HepG2 (cell line): ENCODE results near the gene OR6F1. TPM values are rescaled to one million over a fixed set of nuclear protein-coding genes. Genes with fewer than 3 reads are reported as not detected.

Source experiments
- ATAC-seq: fragments of 200-7000 bp; cut with Tn5 transposase; 3 replicates; pipeline ENCODE4 v1.9.1; 2020; ENCODE audit warnings: mild to moderate bottlenecking, moderate library complexity
- Bru-seq: library from RNA; stranded (reverse); fragments of 400-500 nt; gene quantifications from one replicate; lab custom pipeline; 2021; lab: Mats Ljungman, UMichigan
- BruChase-seq, 2 experiments: library from RNA; stranded (reverse); fragments of 400-500 nt; gene quantifications; one replicate each; lab custom pipeline; 2021; lab: Mats Ljungman, UMichigan
- BruUV-seq: library from RNA; stranded (reverse); fragments of 400-500 nt; replicated peaks from 2 replicates; lab custom pipeline; 2021; lab: Mats Ljungman, UMichigan
- CTCF ChIA-PET: fragments of 300-600 bp; formaldehyde crosslinking; extraction: SDS; loops from one replicate; lab custom pipeline; 2021; ENCODE audit warnings: low total read pairs, inconsistent platforms, low intra/inter-chr PET ratio; lab: Yijun Ruan, JAX
- POLR2A ChIA-PET: fragments of 350-600 bp; sonication (Branson Sonifier 250); formaldehyde crosslinking; loops from one replicate; lab custom pipeline; 2020; ENCODE audit warnings: antibody characterized with exemption, inconsistent platforms; lab: Yijun Ruan, JAX
- DNase-seq: peaks from one replicate; pipeline ENCODE4 v3.0.0-alpha.2; 2015; ENCODE audit warnings: low spot score
- FAIRE-seq: peaks from 3 replicates; lab custom pipeline; 2011; peaks lifted over from hg19 to GRCh38; lab: Jason Lieb, UNC
- H2AFZ ChIP-seq: one replicate; pipeline ENCODE4 v1.6.1; 2011; ENCODE audit warnings: low read length, inconsistent platforms
- H3K27ac ChIP-seq: fragments of 300-600 bp; 3 replicates; pipeline ENCODE4 v1.8.0; 2011; ENCODE audit warnings: mixed run types, mild to moderate bottlenecking, mixed read lengths, low read length, inconsistent platforms; ENCODE audit not compliant: insufficient read depth; ENCODE audit errors: extremely low read length
- H3K27me3 ChIP-seq, 2 experiments: fragments of 200-600 bp in 1 of 2; 2 replicates in 1 of 2; 3 replicates in 1 of 2; pipeline versions ENCODE4 v1.6.0 to v1.8.0; 2011; ENCODE audit warnings: low read length in 2 of 2, mild to moderate bottlenecking in 2 of 2, moderate library complexity in 2 of 2, inconsistent platforms in 1 of 2; ENCODE audit not compliant: insufficient read depth in 2 of 2, control insufficient read depth in 1 of 2
- H3K36me3 ChIP-seq, 2 experiments: fragments of 200-600 bp in 1 of 2; replicated peaks in 1 of 2; 2 replicates in 1 of 2; 3 replicates in 1 of 2; pipeline versions ENCODE4 v1.5.1 to v1.8.0; 2011; ENCODE audit warnings: low read length in 2 of 2, inconsistent platforms in 1 of 2; ENCODE audit not compliant: insufficient read depth in 2 of 2, control insufficient read depth in 1 of 2
- H3K4me1 ChIP-seq: 2 replicates; pipeline ENCODE4 v1.5.1; 2012; ENCODE audit warnings: low read length, inconsistent platforms; ENCODE audit not compliant: insufficient read depth
- H3K4me2 ChIP-seq: 2 replicates; pipeline ENCODE4 v1.6.0; 2011; ENCODE audit warnings: low read depth, low read length, inconsistent platforms
- H3K4me3 ChIP-seq, 3 experiments: fragments of 200-600 bp in 1 of 3; sonication (generic), shearing (Covaris generic) in 1 of 3; replicated peaks in 1 of 3; 2 replicates each; pipeline ENCODE4 v1.5.1; 2011 to 2016; ENCODE audit warnings: low read length in 3 of 3, inconsistent platforms in 2 of 3, low read depth in 2 of 3, mild to moderate bottlenecking in 2 of 3, control low read depth in 1 of 3, mixed read lengths in 1 of 3; ENCODE audit not compliant: insufficient read depth in 1 of 3
- H3K79me2 ChIP-seq: one replicate; pipeline ENCODE4 v1.6.1; 2011; ENCODE audit warnings: low read length, inconsistent platforms; ENCODE audit not compliant: insufficient read depth
- H3K9ac ChIP-seq: 2 replicates; pipeline ENCODE4 v1.6.0; 2011; ENCODE audit warnings: mild to moderate bottlenecking, low read depth, low read length, inconsistent platforms; ENCODE audit not compliant: insufficient read depth
- H3K9me3 ChIP-seq: 2 replicates; pipeline ENCODE4 v1.5.1; 2012; ENCODE audit warnings: mild to moderate bottlenecking, low read length
- H4K20me1 ChIP-seq: 2 replicates; pipeline ENCODE4 v1.6.0; 2011; ENCODE audit warnings: inconsistent platforms, mild to moderate bottlenecking, low read length, moderate library complexity; ENCODE audit not compliant: insufficient read depth
- CHD4 ChIP-seq: fragments of 200-600 bp; sonication (generic); IDR thresholded peaks from 2 replicates; pipeline ENCODE4 v1.7.0; 2017; ENCODE audit warnings: mild to moderate bottlenecking, low read length, borderline replicate concordance
- TP53 ChIP-seq: sonication (generic); formaldehyde crosslinking; conservative IDR thresholded peaks from 2 replicates; pipeline ENCODE4 v1.4.0; 2020; ENCODE audit warnings: missing genetic modification reagents
- ZNF510 ChIP-seq: sonication (generic); formaldehyde crosslinking; IDR thresholded peaks from 2 replicates; pipeline ENCODE4 v1.4.0; 2020; ENCODE audit warnings: low read depth, mild to moderate bottlenecking, missing genetic modification reagents
- ZNF720 ChIP-seq: sonication (generic); formaldehyde crosslinking; IDR thresholded peaks from 2 replicates; pipeline ENCODE4 v1.4.0; 2020; ENCODE audit warnings: missing genetic modification reagents
- WGBS: methylation state at CpG from one replicate; pipeline ENCODE4 v1.1.6; 2017; ENCODE audit warnings: low lambda C conversion rate; 5-methylcytosine and 5-hydroxymethylcytosine counted together
- in situ Hi-C: cut with HindIII; loops from 2 replicates; pipeline ENCODE4 v1.10.0; 2017; ENCODE audit warnings: low pct_unique_long_range_greater_than_20kb; ENCODE audit not compliant: extremely low pct_ligation_motif_present
- intact Hi-C: fragments of 100-400 bp; cut with micrococcal nuclease; formaldehyde crosslinking; loops from one replicate; pipeline ENCODE4 v1.10.0; 2022; ENCODE audit not compliant: unreplicated experiment
- long read RNA-seq, 2 experiments: library from RNA in 1 of 2; library from polyadenylated mRNA in 1 of 2; stranded (forward) in 1 of 2; unstranded in 1 of 2; transcript quantifications; one replicate each; pipeline ENCODE4 v2.0.0, GENCODE V29; 2019 to 2022
- polyA minus RNA-seq, 3 experiments: library from RNA; depleted of rRNA, polyadenylated mRNA; stranded (reverse); fragments of >200 nt; gene quantifications; 2 replicates each; pipeline ENCODE4 v1.2.3, GENCODE V29; 2011; ENCODE audit warnings: low replicate concordance in 1 of 3
- polyA plus RNA-seq, 8 experiments: library from polyadenylated mRNA; depleted of rRNA in 3 of 8; stranded (reverse) in 7 of 8; unstranded in 1 of 8; fragments of >200 nt; fragmentation: Illumina TruSeq in 4 of 8; extraction: Trizol in 4 of 8; gene quantifications; 2 replicates each; pipeline versions ENCODE4 v1.2.1 to v1.2.3, GENCODE V29; 2011 to 2016; ENCODE audit warnings: low read depth in 4 of 8, missing spikeins in 1 of 8, mixed read lengths in 1 of 8; ENCODE audit not compliant: insufficient read depth in 1 of 8
- total RNA-seq, 5 experiments: library from RNA; depleted of rRNA; stranded (reverse); fragments of >200 nt; fragmentation: Illumina TruSeq; extraction: Trizol; gene quantifications; 2 replicates each; pipeline ENCODE4 v1.2.3, GENCODE V29; 2016; ENCODE audit warnings: low read depth in 1 of 5
- TF ChIP-seq, protein P1 (sequence below), 2 experiments: sonication (generic) in 1 of 2; formaldehyde crosslinking in 1 of 2; IDR thresholded peaks; 2 replicates each; pipeline versions ENCODE4 v1.6.1 to v1.9.0; 2014 to 2022; ENCODE audit warnings: antibody characterized with exemption in 1 of 2, borderline replicate concordance in 1 of 2, inconsistent platforms in 1 of 2, low read depth in 1 of 2, missing genetic modification reagents in 1 of 2

Gene OR6F1
- total RNA-seq (2016; rRNA removed; fragmentation: Illumina TruSeq; extraction: Trizol) (not detected in 2 replicates), polyA plus RNA-seq (2011; rRNA removed) (not detected in 2 replicates), polyA minus RNA-seq (2011; rRNA and poly(A)+ RNA removed; ENCODE audit: low replicate concordance) (not detected in 2 replicates), Bru-seq, nascent RNA (not detected), BruChase-seq, experiment 1, labeled RNA remaining after a 6-hour chase (not detected), BruChase-seq, experiment 2, labeled RNA remaining after a 2-hour chase (not detected)
- total RNA-seq (2016; cell fraction: cytosol; rRNA removed; fragmentation: Illumina TruSeq; extraction: Trizol; ENCODE audit: low read depth): not detected in 2 replicates
- not detected in 2 replicates for total RNA-seq (2016; cell fraction: insoluble cytoplasmic fraction; rRNA removed; fragmentation: Illumina TruSeq; extraction: Trizol)
- total RNA-seq (2016; cell fraction: membrane; rRNA removed; fragmentation: Illumina TruSeq; extraction: Trizol): not detected in 2 replicates
- not detected in 2 replicates for total RNA-seq (2016; cell fraction: nucleus; rRNA removed; fragmentation: Illumina TruSeq; extraction: Trizol)
- not detected in 2 replicates for polyA plus RNA-seq (2011; cell fraction: cytosol; rRNA removed)
- not detected in 2 replicates for polyA plus RNA-seq (2011; cell fraction: nucleus; rRNA removed)
- not detected in 2 replicates for polyA plus RNA-seq (2012)
- not detected in 2 replicates for polyA plus RNA-seq (2016; cell fraction: cytosol; fragmentation: Illumina TruSeq; extraction: Trizol; ENCODE audit: low read depth)
- polyA plus RNA-seq (2016; cell fraction: insoluble cytoplasmic fraction; fragmentation: Illumina TruSeq; extraction: Trizol; ENCODE audit: low read depth): not detected in 2 replicates
- not detected in 2 replicates for polyA plus RNA-seq (2016; cell fraction: membrane; fragmentation: Illumina TruSeq; extraction: Trizol; ENCODE audit: low read depth)
- polyA plus RNA-seq (2016; cell fraction: nucleus; fragmentation: Illumina TruSeq; extraction: Trizol; ENCODE audit: insufficient read depth, low read depth): not detected in 2 replicates
- polyA minus RNA-seq (2011; cell fraction: cytosol; rRNA and poly(A)+ RNA removed): not detected in 2 replicates
- not detected in 2 replicates for polyA minus RNA-seq (2011; cell fraction: nucleus; rRNA and poly(A)+ RNA removed)
- long read RNA-seq, experiment 1: 0 reads
- long read RNA-seq, experiment 2: 0 reads

DNA sequence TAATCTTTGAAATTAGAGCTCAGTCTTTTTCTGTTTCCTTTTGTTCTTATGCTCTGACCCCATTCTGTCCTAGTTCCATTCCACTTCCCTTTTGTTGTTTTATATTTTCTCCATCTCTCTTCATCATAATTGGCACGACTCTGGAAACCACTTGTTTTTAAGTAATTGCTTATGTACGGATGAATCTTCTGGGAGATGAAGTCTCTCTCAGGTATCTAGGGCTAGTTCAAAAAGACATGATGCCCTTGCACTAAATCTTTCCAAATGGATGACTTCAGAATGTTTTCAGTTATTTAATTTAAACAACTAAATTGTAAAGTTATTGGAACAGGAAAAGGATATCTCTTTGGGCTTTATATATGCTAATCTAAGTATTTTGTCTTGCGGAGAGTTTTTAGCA is at the start of gene OR6F1:
TSS of gene OR6F1 (minus strand) at position 101 of the 400 bp plus-strand sequence. CDS start 3,891 bp downstream, outside the sequence.
- H4K20me1 ChIP-seq: no peaks in the 10 kb centered on the region
- in situ Hi-C loops (no loop called here), intact Hi-C loops (no loop called here)
- H3K4me1 ChIP-seq: no peaks in the 10 kb centered on the region
- H3K4me3 ChIP-seq: no peak within 1 kb of the TSS
- H3K79me2 ChIP-seq: no peaks in the 10 kb centered on the region
- H3K9me3 ChIP-seq: peaks cover 67% of the 10 kb centered on the region
- H3K27me3 ChIP-seq: no peaks in the 10 kb centered on the region
- WGBS: 31% methylated on average over 3 of the region's 3 CpGs
- TF ChIP-seq, protein P1, sequence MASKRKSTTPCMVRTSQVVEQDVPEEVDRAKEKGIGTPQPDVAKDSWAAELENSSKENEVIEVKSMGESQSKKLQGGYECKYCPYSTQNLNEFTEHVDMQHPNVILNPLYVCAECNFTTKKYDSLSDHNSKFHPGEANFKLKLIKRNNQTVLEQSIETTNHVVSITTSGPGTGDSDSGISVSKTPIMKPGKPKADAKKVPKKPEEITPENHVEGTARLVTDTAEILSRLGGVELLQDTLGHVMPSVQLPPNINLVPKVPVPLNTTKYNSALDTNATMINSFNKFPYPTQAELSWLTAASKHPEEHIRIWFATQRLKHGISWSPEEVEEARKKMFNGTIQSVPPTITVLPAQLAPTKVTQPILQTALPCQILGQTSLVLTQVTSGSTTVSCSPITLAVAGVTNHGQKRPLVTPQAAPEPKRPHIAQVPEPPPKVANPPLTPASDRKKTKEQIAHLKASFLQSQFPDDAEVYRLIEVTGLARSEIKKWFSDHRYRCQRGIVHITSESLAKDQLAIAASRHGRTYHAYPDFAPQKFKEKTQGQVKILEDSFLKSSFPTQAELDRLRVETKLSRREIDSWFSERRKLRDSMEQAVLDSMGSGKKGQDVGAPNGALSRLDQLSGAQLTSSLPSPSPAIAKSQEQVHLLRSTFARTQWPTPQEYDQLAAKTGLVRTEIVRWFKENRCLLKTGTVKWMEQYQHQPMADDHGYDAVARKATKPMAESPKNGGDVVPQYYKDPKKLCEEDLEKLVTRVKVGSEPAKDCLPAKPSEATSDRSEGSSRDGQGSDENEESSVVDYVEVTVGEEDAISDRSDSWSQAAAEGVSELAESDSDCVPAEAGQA (IDR thresholded peaks at IDR 0.05; ENCODE audit: low read depth): no peak
- TF ChIP-seq, protein P1 (CRISPR knock-in tag; IDR thresholded peaks at IDR 0.05; ENCODE audit: borderline replicate concordance): no peak
- TF ChIP-seq ZNF510 (CRISPR knock-in tag): no peak
- no peak for TF ChIP-seq ZNF720 (CRISPR knock-in tag)
- TF ChIP-seq TP53 (CRISPR knock-in tag): no peak
- TF ChIP-seq CHD4: no peak
- POLR2A ChIA-PET: no interaction called here
- CTCF ChIA-PET: no interaction called here
- H3K4me2 ChIP-seq: no peak within 1 kb of the TSS
- H2AFZ ChIP-seq: no peak within 1 kb of the TSS
- FAIRE-seq (no peak), DNase-seq (no peak), ATAC-seq (no peak)
- H3K9ac ChIP-seq: no peak within 1 kb of the TSS
- no peaks in the 10 kb centered on the region for H3K36me3 ChIP-seq
- no TSS peak for BruUV-seq
- H3K27ac ChIP-seq: no peak within 1 kb of the TSS
